T-helper 1 cell treated with Interleukin-12 subunit alpha and Interleukin-12 subunit beta and Interleukin-4 antibody, amounts not matched to agents 30 μg/mL and 1 μg/mL, for 36 hours (primary cell): Measurements from ENCODE around the gene DTX2.
"Not testable (repeated sequence)": the region's sequence is repeated elsewhere in the genome, so short reads cannot be mapped to it uniquely, and the experiment has no call there.

ENCODE experiments used
- H3K27ac Mint-ChIP-seq: one replicate; pipeline ENCODE4 v1.8.0; 2021; ENCODE audit warnings: mild to moderate bottlenecking, mixed read lengths
- H3K27me3 Mint-ChIP-seq: one replicate; pipeline ENCODE4 v1.8.0; 2021; ENCODE audit warnings: low read depth, mixed read lengths
- H3K36me3 Mint-ChIP-seq: one replicate; pipeline ENCODE4 v1.8.0; 2021; ENCODE audit warnings: low read depth, mixed read lengths
- H3K4me1 Mint-ChIP-seq: one replicate; pipeline ENCODE4 v1.8.0; 2021; ENCODE audit warnings: low read depth, mixed read lengths
- H3K4me3 Mint-ChIP-seq: one replicate; pipeline ENCODE4 v1.8.0; 2021; ENCODE audit warnings: mild to moderate bottlenecking, moderate library complexity, mixed read lengths
- H3K9me3 Mint-ChIP-seq: one replicate; pipeline ENCODE4 v1.8.0; 2021; ENCODE audit warnings: mixed read lengths

DTX2 gene

GRCh38 chr7:76461464-76462101 lies at the start of gene DTX2:
Gene DTX2 (plus strand): TSS chr7:76461709. CDS start chr7:76480510, 18,801 bp downstream.
- H3K4me1 Mint-ChIP-seq, H3K36me3 Mint-ChIP-seq, H3K27me3 Mint-ChIP-seq, H3K9me3 Mint-ChIP-seq: not testable (repeated sequence)
- peak within 1 kb of the TSS; percentile 41 for H3K27ac Mint-ChIP-seq
- peak within 1 kb of the TSS; percentile 65 for H3K4me3 Mint-ChIP-seq

DNA sequence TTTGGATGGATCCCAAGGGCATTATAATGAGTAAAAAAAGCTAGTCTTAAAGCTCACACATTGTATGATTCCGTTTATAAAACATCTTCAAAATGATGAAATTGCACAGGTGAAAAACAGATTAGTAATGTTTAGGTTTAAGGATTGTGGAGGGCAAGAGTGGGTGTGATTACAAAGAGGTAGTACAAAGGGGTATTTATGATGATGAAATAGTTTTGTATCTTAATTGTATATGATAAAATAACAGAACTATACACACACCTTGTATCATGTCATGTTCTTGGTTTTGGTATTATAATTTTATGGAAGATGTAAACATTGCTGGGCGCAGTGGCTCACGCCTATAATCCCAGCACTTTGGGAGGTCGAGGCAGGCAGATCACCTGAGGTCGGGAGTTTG lies 49.3 kb upstream of the DTX2 start:
- no peak overlapping the region for H3K27ac Mint-ChIP-seq
- no peak overlapping the region for H3K4me3 Mint-ChIP-seq
- no peaks in the 10 kb centered on the region for H3K27me3 Mint-ChIP-seq
- H3K9me3 Mint-ChIP-seq, result no peaks in the 10 kb centered on the region
- H3K36me3 Mint-ChIP-seq, result no peaks in the 10 kb centered on the region
- H3K4me1 Mint-ChIP-seq, result no peaks in the 10 kb centered on the region

- not testable (repeated sequence) for H3K4me1 Mint-ChIP-seq, H3K27me3 Mint-ChIP-seq, H3K9me3 Mint-ChIP-seq, H3K27ac Mint-ChIP-seq, H3K36me3 Mint-ChIP-seq, H3K4me3 Mint-ChIP-seq
Observed at GRCh38 chr7:76417654-76418310, 43.7 kb upstream of the DTX2 start.

GRCh38 chr7:76421097-76421496 lies 40.4 kb upstream of the DTX2 start:
- H3K36me3 Mint-ChIP-seq, H3K4me3 Mint-ChIP-seq, H3K9me3 Mint-ChIP-seq, H3K27ac Mint-ChIP-seq: not testable (repeated sequence)
- Mint-ChIP-seq H3K4me1 (peaks cover 20% of the 10 kb centered on the region), H3K27me3 (peaks cover 20% of the 10 kb centered on the region)

DNA sequence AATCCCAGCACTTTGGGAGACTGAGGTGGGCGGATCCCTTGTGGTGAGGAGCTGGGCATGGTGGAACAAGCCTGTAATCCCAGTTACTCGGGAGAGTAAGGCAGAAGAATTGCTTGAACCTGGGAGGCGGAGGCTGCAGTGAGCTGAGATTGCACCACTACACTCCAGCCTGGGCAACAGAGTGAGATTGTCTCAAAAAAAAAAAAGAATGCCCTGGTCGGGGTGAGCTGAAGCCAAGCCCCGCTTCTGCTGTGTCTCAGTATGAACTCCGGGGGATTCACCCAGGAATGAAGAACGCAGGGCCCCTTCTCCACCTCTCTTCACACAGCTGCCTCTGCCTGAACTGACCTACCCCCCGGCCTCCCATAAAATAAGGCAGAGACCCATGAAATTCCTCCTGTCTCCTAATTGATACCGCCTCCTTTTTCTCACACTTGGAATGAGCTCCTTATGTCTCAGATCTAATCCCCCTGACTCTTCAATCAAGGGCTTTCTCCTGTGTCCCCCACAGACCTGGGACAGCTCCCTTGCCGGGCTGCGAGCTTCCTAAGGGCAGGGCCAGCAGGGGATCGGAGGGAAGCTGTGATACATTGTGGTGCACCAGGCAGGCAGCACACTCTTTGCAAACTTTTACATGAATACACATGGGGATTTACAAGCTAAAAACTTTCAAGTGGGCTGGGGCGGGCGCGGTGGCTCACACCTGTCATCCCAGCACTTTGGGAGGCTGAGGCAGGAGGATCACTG lies 37.7 kb upstream of the DTX2 start:
- Mint-ChIP-seq H3K4me1 (peaks cover 22% of the 10 kb centered on the region), H3K36me3 (peaks cover 1% of the 10 kb centered on the region), H3K27ac (peak overlapping the region; percentile 41), H3K27me3 (peaks cover 20% of the 10 kb centered on the region), H3K9me3 (no peaks in the 10 kb centered on the region), H3K4me3 (no peak overlapping the region)

- no peaks in the 10 kb centered on the region for H3K9me3 Mint-ChIP-seq
- H3K27ac Mint-ChIP-seq, result peak within 1 kb of the TSS; percentile 85
- H3K4me1 Mint-ChIP-seq, result peaks cover 19% of the 10 kb centered on the region
- peaks cover 20% of the 10 kb centered on the region for H3K27me3 Mint-ChIP-seq
- H3K36me3 Mint-ChIP-seq, result peaks cover 1% of the 10 kb centered on the region
- H3K4me3 Mint-ChIP-seq, result peak within 1 kb of the TSS; percentile 57
Observed at GRCh38 chr7:76424413-76425111, 36.9 kb upstream of the DTX2 start, which contains the start of gene ZP3. Gene ZP3 (plus strand): TSS chr7:76424950. CDS start chr7:76424965, 15 bp downstream.

DNA sequence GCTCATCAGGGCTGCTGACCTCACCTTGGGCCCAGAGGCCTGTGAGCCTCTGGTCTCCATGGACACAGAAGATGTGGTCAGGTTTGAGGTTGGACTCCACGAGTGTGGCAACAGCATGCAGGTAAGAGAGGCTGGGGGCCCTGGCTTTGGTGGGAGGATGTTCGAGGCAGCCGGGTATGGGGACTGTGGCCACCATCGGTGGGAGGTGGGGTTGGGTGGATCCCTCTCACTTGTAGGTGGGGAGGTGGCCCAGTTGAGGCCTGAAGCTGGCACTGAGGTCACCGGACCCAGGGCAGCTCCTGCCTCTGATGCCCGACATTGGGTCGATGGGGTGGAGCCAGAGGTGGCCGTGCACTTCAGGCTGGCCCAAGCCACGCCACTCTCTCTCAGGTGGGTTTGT lies 36.4 kb upstream of the DTX2 start:
- Mint-ChIP-seq H3K27me3 (peaks cover 17% of the 10 kb centered on the region), H3K4me3 (peak overlapping the region; percentile 57), H3K9me3 (no peaks in the 10 kb centered on the region), H3K36me3 (peaks cover 1% of the 10 kb centered on the region), H3K27ac (peak overlapping the region; percentile 85), H3K4me1 (peaks cover 19% of the 10 kb centered on the region)

- Mint-ChIP-seq H3K27me3 (peaks cover 13% of the 10 kb centered on the region), H3K4me1 (peaks cover 19% of the 10 kb centered on the region)
- H3K9me3 Mint-ChIP-seq, H3K36me3 Mint-ChIP-seq, H3K4me3 Mint-ChIP-seq, H3K27ac Mint-ChIP-seq: not testable (repeated sequence)
Observed at GRCh38 chr7:76425558-76425957, 36.0 kb upstream of the DTX2 start.

- H3K27me3 Mint-ChIP-seq, result peaks cover 13% of the 10 kb centered on the region
- peaks cover 19% of the 10 kb centered on the region for H3K4me1 Mint-ChIP-seq
- H3K4me3 Mint-ChIP-seq, result no peak overlapping the region
- H3K9me3 Mint-ChIP-seq, result no peaks in the 10 kb centered on the region
- H3K27ac Mint-ChIP-seq, result no peak overlapping the region
- H3K36me3 Mint-ChIP-seq, result peaks cover 1% of the 10 kb centered on the region
Observed at GRCh38 chr7:76426246-76426645, 35.3 kb upstream of the DTX2 start.

GRCh38 chr7:76427635-76428034 lies 33.9 kb upstream of the DTX2 start:
- H3K9me3 Mint-ChIP-seq, result no peaks in the 10 kb centered on the region
- peaks cover 13% of the 10 kb centered on the region for H3K27me3 Mint-ChIP-seq
- peaks cover 1% of the 10 kb centered on the region for H3K36me3 Mint-ChIP-seq
- no peak overlapping the region for H3K27ac Mint-ChIP-seq
- no peak overlapping the region for H3K4me3 Mint-ChIP-seq
- H3K4me1 Mint-ChIP-seq, result peaks cover 19% of the 10 kb centered on the region

DNA sequence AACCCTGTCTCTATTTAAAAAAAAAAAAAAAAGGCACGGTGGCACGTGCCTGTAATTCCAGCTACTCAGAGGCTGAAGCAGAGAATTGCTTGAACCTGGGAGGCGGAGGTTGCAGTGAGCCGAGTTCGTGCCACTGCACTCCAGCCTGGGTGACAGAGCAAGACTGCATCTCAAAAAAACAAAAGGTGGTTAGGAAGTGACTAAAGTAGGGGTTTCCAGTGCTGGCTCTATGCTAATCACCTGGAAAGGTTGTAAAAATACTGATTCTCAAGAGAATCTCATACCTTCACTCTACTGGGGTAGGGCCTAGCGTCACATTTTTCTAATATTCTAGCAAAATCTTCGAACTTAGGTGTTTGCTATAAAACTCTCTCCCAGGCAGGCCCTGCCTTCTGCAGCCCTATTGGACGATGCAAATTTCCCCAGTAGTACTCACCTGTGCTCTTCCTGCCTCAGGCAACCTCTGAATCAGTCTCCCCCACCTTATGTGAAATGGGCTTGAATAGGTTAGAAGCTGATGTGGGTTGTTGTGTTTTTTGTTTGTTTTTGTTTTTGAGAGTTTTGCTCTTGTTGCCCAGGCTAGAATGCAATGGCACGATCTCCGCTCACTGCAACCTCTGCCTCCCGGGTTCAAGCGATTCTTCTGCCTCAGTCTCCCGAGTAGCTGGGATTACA lies 33.2 kb upstream of the DTX2 start:
- no peak overlapping the region for H3K4me3 Mint-ChIP-seq
- H3K9me3 Mint-ChIP-seq, result no peaks in the 10 kb centered on the region
- no peak overlapping the region for H3K27ac Mint-ChIP-seq
- H3K4me1 Mint-ChIP-seq, result peaks cover 17% of the 10 kb centered on the region
- peaks cover 1% of the 10 kb centered on the region for H3K36me3 Mint-ChIP-seq
- peaks cover 7% of the 10 kb centered on the region for H3K27me3 Mint-ChIP-seq

DNA sequence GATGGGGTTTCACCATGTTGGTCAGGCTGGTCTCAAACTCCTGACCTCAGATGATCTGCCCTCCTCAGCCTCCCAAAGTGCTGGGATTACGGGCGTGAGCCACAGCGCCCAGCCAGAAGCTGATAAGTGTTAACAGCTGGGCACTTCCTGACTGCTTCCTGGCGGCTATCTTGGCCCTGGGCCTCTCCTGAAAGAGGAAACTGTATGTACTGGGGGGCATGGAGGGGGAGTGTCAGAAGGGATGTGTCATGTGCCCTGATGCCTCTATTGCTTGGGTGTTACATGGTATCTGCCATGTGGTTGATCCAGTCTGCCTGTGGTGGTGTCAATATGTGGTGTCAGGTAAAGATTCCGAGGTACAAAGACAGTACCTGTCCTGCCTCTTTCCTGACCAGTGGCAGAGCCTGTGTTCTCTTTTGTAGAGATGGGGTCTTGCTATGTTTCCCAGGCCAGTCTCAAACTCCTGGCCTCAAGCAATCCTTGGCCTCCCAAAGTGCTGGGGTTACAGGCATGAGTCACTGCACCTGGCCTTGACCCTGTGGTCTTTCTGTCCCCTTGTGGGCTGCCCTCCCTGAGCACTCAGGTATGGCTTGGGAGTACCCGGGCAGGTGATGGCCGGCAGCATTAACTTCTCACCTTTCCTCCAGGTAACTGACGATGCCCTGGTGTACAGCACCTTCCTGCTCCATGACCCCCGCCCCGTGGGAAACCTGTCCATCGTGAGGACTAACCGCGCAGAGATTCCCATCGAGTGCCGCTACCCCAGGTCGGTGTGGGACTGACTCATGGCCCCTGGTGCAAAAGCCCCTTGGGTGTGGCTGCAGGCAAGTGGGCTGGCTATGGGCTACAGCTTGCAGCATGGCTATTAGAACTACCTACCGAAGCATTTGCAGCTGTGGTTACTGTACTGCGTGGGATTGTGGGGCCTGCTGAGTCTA lies 32.4 kb upstream of the DTX2 start:
- H3K9me3 Mint-ChIP-seq, result no peaks in the 10 kb centered on the region
- peaks cover 11% of the 10 kb centered on the region for H3K4me1 Mint-ChIP-seq
- H3K27ac Mint-ChIP-seq, result no peak overlapping the region
- H3K36me3 Mint-ChIP-seq, result peaks cover 1% of the 10 kb centered on the region
- H3K27me3 Mint-ChIP-seq, result peaks cover under 1% of the 10 kb centered on the region
- no peak overlapping the region for H3K4me3 Mint-ChIP-seq

GRCh38 chr7:76430211-76430610 lies 31.3 kb upstream of the DTX2 start:
- Mint-ChIP-seq H3K4me3 (no peak overlapping the region), H3K27ac (no peak overlapping the region), H3K36me3 (peaks cover 2% of the 10 kb centered on the region), H3K27me3 (no peaks in the 10 kb centered on the region), H3K4me1 (peaks cover 2% of the 10 kb centered on the region), H3K9me3 (no peaks in the 10 kb centered on the region)
